B cell (primary cell): ENCODE results near the gene AATK. TPM values are rescaled to one million over a fixed set of nuclear protein-coding genes. Genes with fewer than 3 reads are reported as not detected.

Experiments
- ATAC-seq: fragments of 200-7000 bp; cut with Tn5 transposase; one replicate; pipeline ENCODE4 v1.10.0; 2021; ENCODE audit warnings: low read depth, mild to moderate bottlenecking, moderate number of reproducible peaks, moderate library complexity
- CTCF ChIA-PET: fragments of 350-600 bp; sonication (Branson Sonifier 250); formaldehyde crosslinking; loops from one replicate; lab custom pipeline; 2021; ENCODE audit warnings: antibody characterized with exemption, inconsistent platforms; lab: Charles Lee
- POLR2A ChIA-PET: fragments of 350-600 bp; sonication (Branson Sonifier 250); formaldehyde crosslinking; loops from one replicate; lab custom pipeline; 2021; ENCODE audit warnings: antibody characterized with exemption; lab: Charles Lee
- DNase-seq: peaks from one replicate; pipeline ENCODE4 v3.0.0; 2013
- H2AFZ ChIP-seq: 2 replicates; pipeline ENCODE4 v1.6.1; 2012; ENCODE audit warnings: mild to moderate bottlenecking, low read depth, low read length; ENCODE audit not compliant: insufficient read depth, poor library complexity, severe bottlenecking
- H3K27ac ChIP-seq, 2 donors: 1 replicate in 1 of 2; 2 replicates in 1 of 2; pipeline ENCODE4 v1.5.1; 2012 to 2013; ENCODE audit warnings: low read length in 2 of 2, mild to moderate bottlenecking in 2 of 2, moderate library complexity in 1 of 2
- H3K27me3 ChIP-seq, 4 experiments: fragments of 200-600 bp in 1 of 4; sonication (generic) in 1 of 4; replicated peaks in 1 of 4; 1 replicate in 2 of 4; 2 replicates in 2 of 4; pipeline versions ENCODE4 v1.6.1 to v1.7.0; 2013 to 2016; ENCODE audit warnings: low read length in 3 of 4, mild to moderate bottlenecking in 2 of 4, mixed read lengths in 1 of 4, moderate library complexity in 1 of 4; ENCODE audit not compliant: insufficient read depth in 4 of 4, control insufficient read depth in 3 of 4; ENCODE audit errors: control extremely low read depth in 1 of 4
- H3K36me3 ChIP-seq, 2 experiments: replicated peaks in 1 of 2; 1 replicate in 1 of 2; 2 replicates in 1 of 2; pipeline versions ENCODE4 v1.6.1 to v1.7.1; 2013; ENCODE audit warnings: low read length in 1 of 2; ENCODE audit not compliant: insufficient read depth in 2 of 2, control insufficient read depth in 1 of 2; ENCODE audit errors: control extremely low read depth in 1 of 2, extremely low read depth in 1 of 2
- H3K4me1 ChIP-seq, 2 donors: fragments of 200-600 bp in 1 of 2; sonication (generic) in 1 of 2; 1 replicate in 1 of 2; 2 replicates in 1 of 2; pipeline versions ENCODE4 v1.5.1 to v1.6.1; 2013 to 2017; ENCODE audit warnings: low read length in 2 of 2; ENCODE audit not compliant: control insufficient read depth in 2 of 2, insufficient read depth in 2 of 2
- H3K4me2 ChIP-seq: replicated peaks from 2 replicates; pipeline ENCODE3; 2012; ENCODE audit warnings: mild to moderate bottlenecking, low read depth, low read length; ENCODE audit not compliant: poor library complexity, severe bottlenecking
- H3K4me3 ChIP-seq, 5 experiments: fragments of 200-600 bp in 1 of 5; sonication (generic) in 1 of 5; 1 replicate in 3 of 5; 2 replicates in 2 of 5; pipeline versions ENCODE4 v1.5.1 to v1.7.0; 2011 to 2016; ENCODE audit warnings: low read length in 4 of 5, mild to moderate bottlenecking in 4 of 5, low read depth in 2 of 5, control low read depth in 1 of 5, moderate library complexity in 1 of 5; ENCODE audit not compliant: insufficient read depth in 1 of 5; ENCODE audit errors: control extremely low read depth in 1 of 5, extremely low read depth in 1 of 5
- H3K79me2 ChIP-seq: fragments of 200-600 bp; sonication (generic); one replicate; pipeline ENCODE4 v1.6.0; 2016; ENCODE audit warnings: low read length; ENCODE audit not compliant: control insufficient read depth, insufficient read depth
- H3K9ac ChIP-seq: fragments of 200-600 bp; sonication (generic); 2 replicates; pipeline ENCODE4 v1.6.1; 2017; ENCODE audit warnings: mild to moderate bottlenecking, low read length, moderate library complexity
- H3K9me3 ChIP-seq, 3 donors: one replicate each; pipeline versions ENCODE4 v1.6.1 to v1.7.1; 2013; ENCODE audit warnings: low read length in 2 of 3; ENCODE audit not compliant: control insufficient read depth in 2 of 3, insufficient read depth in 1 of 3; ENCODE audit errors: control extremely low read depth in 1 of 3
- H4K20me1 ChIP-seq: 2 replicates; pipeline ENCODE4 v1.6.0; 2012; ENCODE audit warnings: mild to moderate bottlenecking, low read length; ENCODE audit not compliant: insufficient read depth, control insufficient read depth, poor library complexity, severe bottlenecking
- H3K27ac Mint-ChIP-seq: one replicate; pipeline ENCODE4 v1.8.0; 2021; ENCODE audit warnings: mixed read lengths
- H3K27me3 Mint-ChIP-seq: one replicate; pipeline ENCODE4 v1.8.0; 2021; ENCODE audit warnings: mixed read lengths
- H3K4me1 Mint-ChIP-seq: one replicate; pipeline ENCODE4 v1.8.0; 2021; ENCODE audit warnings: mixed read lengths
- H3K4me3 Mint-ChIP-seq: one replicate; pipeline ENCODE4 v1.8.0; 2021; ENCODE audit warnings: mixed read lengths
- H3K9me3 Mint-ChIP-seq: one replicate; pipeline ENCODE4 v1.8.0; 2022; ENCODE audit warnings: mixed read lengths; ENCODE audit not compliant: insufficient read depth
- CTCF ChIP-seq: fragments of 200-600 bp; IDR thresholded peaks from one replicate; pipeline ENCODE4 v1.8.0; 2022; ENCODE audit warnings: antibody characterized with exemption, mild to moderate bottlenecking
- EZH2 ChIP-seq: IDR thresholded peaks from 2 replicates; pipeline ENCODE4 v1.6.1; 2012; ENCODE audit warnings: borderline replicate concordance, low read depth, mild to moderate bottlenecking, moderate library complexity, low read length; ENCODE audit not compliant: insufficient read depth, poor library complexity, severe bottlenecking
- WGBS: methylation state at CpG from one replicate; pipeline ENCODE4 v1.1.5; 2013; ENCODE audit warnings: missing lambda C conversion rate; ENCODE audit not compliant: insufficient coverage; 5-methylcytosine and 5-hydroxymethylcytosine counted together
- intact Hi-C: fragments of 100-400 bp; cut with micrococcal nuclease; formaldehyde crosslinking; loops from one replicate; pipeline ENCODE4 v1.10.0; 2022
- polyA plus RNA-seq: library from polyadenylated mRNA; depleted of rRNA; stranded (reverse); fragments of >200 nt; gene quantifications from 2 replicates; pipeline ENCODE4 v1.2.3, GENCODE V29; 2012
- total RNA-seq, 2 donors: library from RNA; stranded (reverse); fragments of 120-200 nt in 1 of 2; gene quantifications; 1 replicate in 1 of 2; 2 replicates in 1 of 2; pipeline versions ENCODE4 v1.2.3 to v1.2.4, GENCODE V29; 2013 to 2022

Gene AATK
- total and polyA plus RNA-seq, 2 donors (not counting 1 experiment from before 2014, with no cell fraction given) = 0.21 to 1.7 TPM

DNA sequence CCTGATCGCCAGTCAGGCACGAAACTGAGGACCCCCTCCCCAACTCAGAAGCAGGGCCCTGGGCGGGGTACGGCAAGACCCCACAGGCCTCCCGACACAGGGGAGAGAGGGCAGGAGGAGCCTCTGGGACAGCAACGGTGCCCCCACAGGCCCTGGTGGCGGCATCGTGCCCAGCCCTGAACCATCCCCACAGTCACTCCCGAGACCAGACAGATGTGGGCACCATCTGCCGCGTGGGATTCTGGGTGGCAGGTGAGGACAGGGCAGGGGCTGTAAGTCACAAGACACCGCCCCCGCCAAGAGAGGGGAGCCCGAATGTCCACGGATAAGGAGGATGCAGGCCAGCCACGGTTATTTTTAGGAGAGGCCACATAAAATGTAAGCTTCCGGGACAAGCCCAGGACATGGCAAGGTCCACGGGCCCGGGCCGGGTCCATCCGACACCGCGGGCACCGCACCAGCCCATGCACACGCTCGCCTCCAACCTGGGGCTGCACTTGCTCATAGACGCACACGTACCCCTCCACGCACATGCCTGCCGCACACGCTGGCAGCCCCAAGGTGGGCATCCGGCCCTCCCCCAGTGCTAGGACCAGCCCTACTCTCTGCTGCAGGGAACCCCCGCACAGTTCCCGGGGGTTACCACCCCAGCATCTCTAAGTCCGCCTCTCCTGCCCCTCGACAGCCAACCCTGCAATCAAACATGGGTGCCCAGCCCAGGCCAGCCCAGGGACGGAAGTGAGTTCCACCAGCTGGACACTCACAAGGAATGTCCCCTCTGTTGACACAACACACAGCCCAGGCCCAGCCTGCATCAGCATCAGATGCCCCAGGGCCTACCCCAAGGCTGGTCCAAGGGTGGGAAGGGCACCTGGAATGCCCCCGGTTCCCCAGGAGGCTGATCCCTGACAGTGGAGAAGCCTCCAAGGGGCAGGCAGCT, 8.9 kb downstream of the AATK start:
- no peak overlapping the region for H3K4me2 ChIP-seq

More for the DNA sequence above, 8.9 kb downstream of the AATK start:
- POLR2A ChIA-PET = interaction anchor here (0.6 kb wide), 1 partner anchor 709 kb away, joined by 5 read pairs; no protein-coding TSS in a partner anchor
- Histone ChIP-seq H3K27ac (no peak overlapping the region), H3K4me3 (no peak overlapping the region), H2AFZ (no peak overlapping the region), H3K9me3 (no peaks in the 10 kb centered on the region), H3K79me2 (no peaks in the 10 kb centered on the region), H4K20me1 (no peaks in the 10 kb centered on the region), H3K27me3 (peaks cover 0 to 13% (median 3%) of the 10 kb centered on the region in 4 experiments), H3K4me1 (peaks cover 0 to 10% of the 10 kb centered on the region in 2 donors), H3K36me3 (no peaks in the 10 kb centered on the region), H3K9ac (no peak overlapping the region)
- H3K4me3 Mint-ChIP-seq = no peak overlapping the region
- DNase-seq (no peak), ATAC-seq (no peak)
- no peaks in the 10 kb centered on the region for H3K9me3 Mint-ChIP-seq
- H3K27me3 Mint-ChIP-seq = peaks cover 14% of the 10 kb centered on the region
- CTCF ChIA-PET = interaction anchor here (0.6 kb wide), 1 partner anchor 11 kb away, joined by 6 read pairs; no protein-coding TSS in a partner anchor
- 95% methylated on average over 36 of the region's 38 CpGs for WGBS
- intact Hi-C loops = no loop called here
- no peak for TF ChIP-seq CTCF
- no peak for TF ChIP-seq EZH2
- no peak overlapping the region for H3K27ac Mint-ChIP-seq
- H3K4me1 Mint-ChIP-seq = peaks cover 6% of the 10 kb centered on the region
